Astrocyte (in vitro differentiated cells and primary cell): ENCODE measurements around the gene AKR1C4.

Experiments
- EZH2 ChIP-seq: IDR thresholded peaks from 2 replicates; pipeline ENCODE4 v1.6.1; 2012; ENCODE audit warnings: mild to moderate bottlenecking, low read length, inconsistent platforms; ENCODE audit not compliant: insufficient read depth
- TF ChIP-seq, protein P1 (sequence below): IDR thresholded peaks from 2 replicates; pipeline ENCODE4 v1.5.1; 2011; ENCODE audit warnings: low read depth, mild to moderate bottlenecking, inconsistent platforms, low read length, moderate library complexity; ENCODE audit not compliant: insufficient read depth

DNA sequence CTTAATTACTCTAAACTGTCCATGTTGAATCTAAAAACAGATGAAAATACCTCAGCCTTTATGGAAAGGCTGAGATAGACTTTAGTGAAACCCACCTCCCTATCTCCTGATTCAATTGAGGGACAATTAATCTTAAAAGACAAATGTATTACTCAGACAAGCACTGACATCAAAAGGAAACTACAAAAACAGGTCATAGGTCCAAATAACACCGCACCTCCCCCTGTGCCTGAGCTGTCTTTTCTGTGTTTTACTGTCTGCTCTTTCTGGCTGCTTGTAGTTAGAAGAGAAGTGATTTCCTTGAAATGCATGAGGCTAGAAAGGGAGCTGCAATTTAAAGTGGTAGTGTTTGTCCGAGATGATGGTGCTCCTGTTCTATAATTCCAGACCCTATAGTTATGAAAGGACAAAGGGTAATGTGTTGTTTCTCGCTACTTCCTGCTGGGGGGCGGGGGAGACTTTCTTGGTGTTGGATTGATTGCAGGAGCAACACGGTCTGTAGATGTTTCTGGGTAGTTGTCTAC lies 27.7 kb upstream of the AKR1C4 start:
- TF ChIP-seq, protein P1, sequence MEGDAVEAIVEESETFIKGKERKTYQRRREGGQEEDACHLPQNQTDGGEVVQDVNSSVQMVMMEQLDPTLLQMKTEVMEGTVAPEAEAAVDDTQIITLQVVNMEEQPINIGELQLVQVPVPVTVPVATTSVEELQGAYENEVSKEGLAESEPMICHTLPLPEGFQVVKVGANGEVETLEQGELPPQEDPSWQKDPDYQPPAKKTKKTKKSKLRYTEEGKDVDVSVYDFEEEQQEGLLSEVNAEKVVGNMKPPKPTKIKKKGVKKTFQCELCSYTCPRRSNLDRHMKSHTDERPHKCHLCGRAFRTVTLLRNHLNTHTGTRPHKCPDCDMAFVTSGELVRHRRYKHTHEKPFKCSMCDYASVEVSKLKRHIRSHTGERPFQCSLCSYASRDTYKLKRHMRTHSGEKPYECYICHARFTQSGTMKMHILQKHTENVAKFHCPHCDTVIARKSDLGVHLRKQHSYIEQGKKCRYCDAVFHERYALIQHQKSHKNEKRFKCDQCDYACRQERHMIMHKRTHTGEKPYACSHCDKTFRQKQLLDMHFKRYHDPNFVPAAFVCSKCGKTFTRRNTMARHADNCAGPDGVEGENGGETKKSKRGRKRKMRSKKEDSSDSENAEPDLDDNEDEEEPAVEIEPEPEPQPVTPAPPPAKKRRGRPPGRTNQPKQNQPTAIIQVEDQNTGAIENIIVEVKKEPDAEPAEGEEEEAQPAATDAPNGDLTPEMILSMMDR = no peak
- TF ChIP-seq EZH2 = no peak
